Measurements from ENCODE around the gene RABL6.
"Not testable (repeated sequence)": the region's sequence is repeated elsewhere in the genome, so short reads cannot be mapped to it uniquely, and the experiment has no call there.

RABL6 gene

DNA sequence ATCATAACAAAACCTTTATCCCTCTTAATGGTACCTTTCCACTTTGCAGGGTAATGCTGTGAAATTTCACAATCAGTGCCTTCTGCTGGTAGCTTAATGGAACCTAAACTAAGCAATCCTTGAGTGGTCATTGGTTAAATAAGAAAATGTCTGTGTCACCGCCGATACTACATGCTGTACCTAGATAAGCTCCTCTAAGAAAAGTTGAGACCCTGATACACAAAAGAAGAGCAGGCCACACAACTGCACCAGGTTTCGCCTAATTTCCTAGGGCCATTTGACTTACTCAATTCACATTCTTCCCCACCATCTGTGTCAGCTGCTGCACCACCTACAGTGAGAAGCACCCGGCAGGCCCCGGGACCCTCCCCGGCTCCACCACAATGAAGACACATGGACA, 67.4 kb downstream of the RABL6 start:
- no peak for DNase-seq (ENCODE audit: low spot score)
- TF ChIP-seq, protein P1, sequence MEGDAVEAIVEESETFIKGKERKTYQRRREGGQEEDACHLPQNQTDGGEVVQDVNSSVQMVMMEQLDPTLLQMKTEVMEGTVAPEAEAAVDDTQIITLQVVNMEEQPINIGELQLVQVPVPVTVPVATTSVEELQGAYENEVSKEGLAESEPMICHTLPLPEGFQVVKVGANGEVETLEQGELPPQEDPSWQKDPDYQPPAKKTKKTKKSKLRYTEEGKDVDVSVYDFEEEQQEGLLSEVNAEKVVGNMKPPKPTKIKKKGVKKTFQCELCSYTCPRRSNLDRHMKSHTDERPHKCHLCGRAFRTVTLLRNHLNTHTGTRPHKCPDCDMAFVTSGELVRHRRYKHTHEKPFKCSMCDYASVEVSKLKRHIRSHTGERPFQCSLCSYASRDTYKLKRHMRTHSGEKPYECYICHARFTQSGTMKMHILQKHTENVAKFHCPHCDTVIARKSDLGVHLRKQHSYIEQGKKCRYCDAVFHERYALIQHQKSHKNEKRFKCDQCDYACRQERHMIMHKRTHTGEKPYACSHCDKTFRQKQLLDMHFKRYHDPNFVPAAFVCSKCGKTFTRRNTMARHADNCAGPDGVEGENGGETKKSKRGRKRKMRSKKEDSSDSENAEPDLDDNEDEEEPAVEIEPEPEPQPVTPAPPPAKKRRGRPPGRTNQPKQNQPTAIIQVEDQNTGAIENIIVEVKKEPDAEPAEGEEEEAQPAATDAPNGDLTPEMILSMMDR (IDR thresholded peaks at IDR 0.05; ENCODE audit: extremely low read depth, missing control alignments) = no peak

DNA sequence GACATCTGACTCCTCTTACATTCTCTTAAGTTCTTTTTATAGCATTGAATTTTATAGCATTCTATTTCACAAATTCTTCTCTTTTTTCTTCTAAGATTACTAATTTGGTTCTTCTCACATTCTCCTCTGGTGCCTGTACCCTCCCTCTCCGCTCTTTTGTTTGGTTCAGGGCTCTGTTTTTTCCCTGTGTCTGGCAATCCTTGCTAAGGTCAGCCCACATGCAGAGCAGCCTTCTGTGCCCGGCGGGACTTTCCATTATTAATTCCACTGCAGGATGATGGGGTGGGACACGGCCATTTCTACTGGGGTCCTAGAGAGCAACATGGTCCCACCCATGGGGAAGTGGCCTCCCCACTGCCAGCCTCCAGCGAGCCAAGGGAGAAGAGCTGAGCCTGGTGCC, 68.7 kb downstream of the RABL6 start:
- TF ChIP-seq, protein P1 (IDR thresholded peaks at IDR 0.05; ENCODE audit: extremely low read depth, missing control alignments) = no peak
- no peak for DNase-seq (ENCODE audit: low spot score)

DNA sequence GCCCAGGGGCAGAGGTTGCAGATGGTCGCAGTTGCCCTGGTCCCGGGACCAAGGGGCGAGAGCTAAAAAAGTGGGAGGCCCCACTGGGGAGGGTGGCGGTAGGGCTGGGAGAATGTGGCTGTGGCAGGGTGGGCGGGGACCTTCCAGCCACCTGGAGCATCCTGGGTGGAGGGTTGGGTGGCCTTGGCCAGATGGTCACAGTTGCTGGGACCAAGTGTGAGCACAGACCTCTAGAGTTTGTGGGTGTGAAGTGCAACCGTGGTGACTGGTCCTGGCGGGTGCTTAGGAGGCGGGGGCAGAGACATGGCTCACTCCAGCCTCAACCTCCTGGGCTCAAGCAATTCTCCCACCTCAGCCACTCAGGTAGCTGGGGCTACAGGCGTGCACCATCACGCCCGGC, 72.9 kb downstream of the RABL6 start:
- TF ChIP-seq, protein P1 (IDR thresholded peaks at IDR 0.05; ENCODE audit: extremely low read depth, missing control alignments) = no peak
- DNase-seq (ENCODE audit: low spot score) = no peak

DNA sequence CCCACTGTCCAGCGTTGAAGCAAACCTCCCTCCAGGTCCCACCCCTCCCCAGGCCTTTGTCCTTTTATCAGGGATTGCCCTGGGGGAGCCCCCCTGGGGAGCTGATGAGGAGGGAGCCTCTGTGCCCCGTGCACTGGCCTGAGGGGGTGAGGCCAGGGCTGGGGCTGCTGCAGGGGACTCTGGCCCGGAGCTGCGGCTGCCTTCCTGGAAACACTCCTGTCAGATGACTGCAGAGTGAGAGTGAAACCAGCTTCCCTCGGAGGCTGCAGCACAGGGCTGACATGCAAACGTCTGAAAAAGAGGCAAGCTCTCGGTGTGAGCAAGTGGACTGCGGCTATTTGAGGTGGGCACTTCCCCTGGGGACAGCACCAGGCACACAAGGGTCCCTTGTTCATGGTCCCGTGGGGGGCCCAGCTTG, 74.0 kb downstream of the RABL6 start:
- TF ChIP-seq, protein P1 (IDR thresholded peaks at IDR 0.05; ENCODE audit: extremely low read depth, missing control alignments) = no peak
- peak; percentile 68 for DNase-seq (ENCODE audit: low spot score)

DNA sequence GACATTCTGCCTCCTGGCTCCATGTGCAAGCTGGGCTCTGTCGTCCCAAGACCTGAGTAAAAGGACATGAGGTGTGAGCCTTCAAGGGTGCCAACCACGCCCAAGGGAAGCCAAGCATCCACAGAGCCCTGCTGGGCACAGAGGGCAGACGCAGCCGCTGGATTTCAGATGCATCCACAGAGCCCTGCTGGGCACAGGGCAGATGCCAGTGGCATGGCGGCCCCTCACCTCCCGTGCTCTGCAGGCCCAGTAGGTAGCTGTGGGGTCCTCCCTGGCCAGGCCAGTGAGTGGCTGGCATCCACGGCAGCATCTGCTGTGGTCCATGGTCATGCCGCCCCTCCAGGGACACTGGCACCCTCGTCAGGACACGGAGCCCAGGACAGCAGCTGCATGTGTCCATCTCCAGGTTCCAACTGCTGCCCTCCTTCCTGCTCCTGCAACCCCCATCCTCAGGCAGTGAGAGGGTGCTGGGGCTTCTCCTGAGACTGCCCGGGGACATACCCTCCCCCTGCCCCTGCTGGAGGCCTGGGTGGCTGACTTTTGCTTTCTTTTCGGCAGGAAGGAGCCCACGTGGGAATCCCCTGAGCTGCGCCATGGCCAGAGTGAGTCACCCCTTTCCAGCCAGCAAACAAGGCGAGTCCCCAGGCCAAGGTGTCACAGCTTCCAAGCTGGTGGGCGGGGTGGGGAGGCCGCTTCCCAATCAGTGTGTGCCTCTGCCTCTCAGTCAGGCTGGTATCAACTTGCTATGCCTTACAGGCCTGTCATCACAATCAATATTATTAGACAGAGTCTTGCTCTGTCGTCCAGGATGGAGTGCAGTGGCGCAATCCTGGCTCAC, 74.6 kb downstream of the RABL6 start:
- TF ChIP-seq, protein P1 (IDR thresholded peaks at IDR 0.05; ENCODE audit: extremely low read depth, missing control alignments) = no peak
- peak; percentile 87 for DNase-seq (ENCODE audit: low spot score)

DNA sequence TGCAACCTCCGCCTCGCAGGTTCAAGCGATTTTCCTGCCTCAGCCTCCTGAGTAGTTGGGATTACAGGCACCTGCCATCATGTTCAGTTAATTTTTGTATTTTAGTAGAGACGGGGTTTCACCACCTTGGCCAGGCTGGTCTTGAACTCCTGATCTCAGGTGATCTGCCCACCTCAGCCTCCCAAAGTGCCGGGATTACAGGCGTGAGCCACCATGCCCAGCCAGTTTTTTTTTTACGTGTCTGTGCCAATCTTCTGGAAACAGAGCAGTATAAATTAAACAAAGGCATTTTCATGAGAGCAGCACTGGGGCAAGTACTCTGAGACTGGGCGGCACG, 75.2 kb downstream of the RABL6 start:
- DNase-seq (ENCODE audit: low spot score) = not testable (repeated sequence)

DNA sequence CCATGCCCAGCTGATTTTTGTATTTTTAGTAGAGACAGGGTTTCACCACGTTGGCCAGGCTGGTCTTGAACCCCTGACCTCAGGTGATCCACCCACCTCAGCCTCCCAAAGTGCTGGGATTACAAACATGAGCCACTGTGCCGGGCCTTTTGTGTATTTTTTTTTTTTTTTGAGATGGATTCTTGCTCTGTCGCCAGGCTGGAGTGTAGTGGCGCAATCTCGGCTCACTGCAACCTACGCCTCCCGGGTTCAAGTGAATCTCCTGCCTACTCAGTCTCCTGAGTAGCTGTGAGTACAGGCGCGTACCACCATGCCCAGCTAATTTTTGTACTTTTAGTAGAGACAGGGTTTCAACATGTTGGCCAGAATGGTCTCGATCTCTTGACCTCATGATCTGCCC, 75.9 kb downstream of the RABL6 start:
- not testable (repeated sequence) for DNase-seq (ENCODE audit: low spot score)

DNA sequence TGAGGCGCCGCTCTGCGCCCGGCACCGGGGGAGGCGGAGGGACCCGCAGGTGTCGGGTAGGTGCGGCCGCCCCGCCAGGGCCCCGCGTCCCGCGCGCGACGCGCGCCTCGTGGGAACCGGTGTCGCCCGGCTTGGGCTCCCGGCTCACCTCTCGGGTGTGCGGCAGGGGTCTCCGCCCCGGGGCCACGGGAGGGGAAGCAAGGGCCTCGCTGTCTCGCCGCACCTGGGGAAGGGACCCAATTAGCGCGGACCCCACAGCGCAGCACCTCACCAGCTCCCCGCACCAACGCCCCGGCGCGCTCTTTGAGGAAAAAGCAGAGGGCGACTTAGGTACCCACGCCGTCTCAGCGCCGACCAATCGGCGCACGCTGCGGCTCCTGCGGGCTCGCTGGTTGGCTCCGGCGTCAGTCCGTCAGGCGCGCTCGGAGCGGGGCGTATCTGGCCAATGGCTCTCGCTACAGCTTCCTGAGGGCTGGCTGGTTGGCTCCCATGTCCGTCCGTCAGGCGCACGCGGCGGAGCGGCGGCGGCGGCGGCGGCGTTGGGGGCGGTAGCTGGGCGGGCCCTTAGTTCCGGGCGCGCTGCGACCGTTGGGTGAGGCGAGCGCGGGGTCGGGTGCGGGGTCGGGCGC, 78.3 kb downstream of the RABL6 start, which contains the start of gene TRAF2:
TSS of gene TRAF2 (plus strand) at position 567 of the 629 bp plus-strand sequence. CDS start 12,225 bp downstream, outside the sequence.
- TF ChIP-seq, protein P1 (IDR thresholded peaks at IDR 0.05; ENCODE audit: extremely low read depth, missing control alignments) = no peak
- DNase-seq (ENCODE audit: low spot score) = peak; percentile 100
